ENCODE data around the gene NR0B2. TPM values are rescaled to one million over a fixed set of nuclear protein-coding genes. Genes with fewer than 3 reads are reported as not detected.

The NR0B2 gene
- total and polyA plus RNA-seq, 2 of the 13 experiments (the other 11 are each of a cell fraction or from before 2014, with no cell fraction given): 72.5 to 133 TPM

DNA sequence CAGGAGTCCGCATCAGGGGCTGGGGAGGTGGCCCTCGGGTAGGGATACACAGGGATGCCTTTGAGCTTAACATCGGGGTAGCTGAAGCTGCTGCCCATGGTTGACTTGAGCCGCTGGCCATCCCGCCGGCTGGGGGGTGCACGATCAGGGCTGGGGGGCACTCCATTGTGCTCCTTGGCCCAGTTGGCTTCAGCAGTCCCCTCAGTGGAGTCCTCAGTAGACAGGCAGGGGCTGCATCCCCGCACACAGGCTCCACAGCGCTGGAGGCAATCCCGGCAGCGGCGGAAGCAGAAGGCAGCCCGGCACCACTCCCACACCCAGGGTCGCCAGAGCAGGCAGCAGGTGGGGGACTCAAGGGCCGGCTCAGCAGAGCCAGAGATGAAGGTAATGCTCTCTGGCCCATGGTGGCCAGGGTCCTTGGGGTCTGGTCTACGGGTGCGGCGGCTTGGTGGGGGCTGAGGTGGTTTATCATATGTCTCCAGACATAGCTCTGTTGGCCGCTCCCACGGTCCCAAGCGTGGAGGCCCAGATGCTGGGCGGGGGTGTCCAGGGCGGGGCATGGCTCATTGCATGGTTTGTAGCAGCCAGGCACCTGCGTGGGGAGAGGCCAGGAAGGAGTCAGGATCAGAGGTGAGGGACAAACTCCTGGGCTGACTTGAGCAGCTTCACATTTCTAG lies 38.2 kb upstream of the NR0B2 start:
- TF ChIP-seq STAT6 (CRISPR knock-in tag; IDR thresholded peaks at IDR 0.05; ENCODE audit: borderline replicate concordance) (no peak), ZFAT (CRISPR knock-in tag; conservative IDR thresholded peaks at IDR 0.05) (no peak), MAFK (conservative IDR thresholded peaks at IDR 0.05 in 1 of 2, IDR thresholded peaks at IDR 0.05 in 1 of 2; ENCODE audit: low read length in 2 of 2) (no peak), GATAD2A (CRISPR knock-in tag; IDR thresholded peaks at IDR 0.05) (no peak), NPAS2 (CRISPR knock-in tag; IDR thresholded peaks at IDR 0.05; ENCODE audit: borderline replicate concordance) (no peak)
- TF ChIP-seq, protein P1, sequence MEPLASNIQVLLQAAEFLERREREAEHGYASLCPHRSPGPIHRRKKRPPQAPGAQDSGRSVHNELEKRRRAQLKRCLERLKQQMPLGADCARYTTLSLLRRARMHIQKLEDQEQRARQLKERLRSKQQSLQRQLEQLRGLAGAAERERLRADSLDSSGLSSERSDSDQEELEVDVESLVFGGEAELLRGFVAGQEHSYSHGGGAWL (CRISPR knock-in tag; IDR thresholded peaks at IDR 0.05): no peak
- TF ChIP-seq, protein P2, sequence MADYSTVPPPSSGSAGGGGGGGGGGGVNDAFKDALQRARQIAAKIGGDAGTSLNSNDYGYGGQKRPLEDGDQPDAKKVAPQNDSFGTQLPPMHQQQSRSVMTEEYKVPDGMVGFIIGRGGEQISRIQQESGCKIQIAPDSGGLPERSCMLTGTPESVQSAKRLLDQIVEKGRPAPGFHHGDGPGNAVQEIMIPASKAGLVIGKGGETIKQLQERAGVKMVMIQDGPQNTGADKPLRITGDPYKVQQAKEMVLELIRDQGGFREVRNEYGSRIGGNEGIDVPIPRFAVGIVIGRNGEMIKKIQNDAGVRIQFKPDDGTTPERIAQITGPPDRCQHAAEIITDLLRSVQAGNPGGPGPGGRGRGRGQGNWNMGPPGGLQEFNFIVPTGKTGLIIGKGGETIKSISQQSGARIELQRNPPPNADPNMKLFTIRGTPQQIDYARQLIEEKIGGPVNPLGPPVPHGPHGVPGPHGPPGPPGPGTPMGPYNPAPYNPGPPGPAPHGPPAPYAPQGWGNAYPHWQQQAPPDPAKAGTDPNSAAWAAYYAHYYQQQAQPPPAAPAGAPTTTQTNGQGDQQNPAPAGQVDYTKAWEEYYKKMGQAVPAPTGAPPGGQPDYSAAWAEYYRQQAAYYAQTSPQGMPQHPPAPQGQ (CRISPR knock-in tag; IDR thresholded peaks at IDR 0.05; ENCODE audit: borderline replicate concordance): no peak
- intact Hi-C loops (cut with micrococcal nuclease; ENCODE audit: unreplicated experiment): no loop called here
- no peak overlapping the region for H3K9ac ChIP-seq (ENCODE audit: insufficient read depth, low read depth, low read length)

More for the DNA sequence above, 38.2 kb upstream of the NR0B2 start:
- WGBS (ENCODE audit: low lambda C conversion rate): 96% methylated on average over 5 of the region's 24 CpGs
- FAIRE-seq: no peak
- H3K4me1 ChIP-seq (ENCODE audit: insufficient read depth, low read length): peaks cover 44% of the 10 kb centered on the region
- no peaks in the 10 kb centered on the region; a peak in 2 of 5 replicates for H3K36me3 ChIP-seq (replicated peaks in 1 of 2; ENCODE audit: control insufficient read depth in 1 of 2, insufficient read depth in 2 of 2, low read length in 2 of 2)
- H3K4me2 ChIP-seq (ENCODE audit: low read depth, low read length): no peak overlapping the region
- POLR2A ChIA-PET: no interaction called here
- H3K27me3 ChIP-seq (ENCODE audit: control insufficient read depth in 1 of 2, insufficient read depth in 2 of 2, low read length in 2 of 2): no peaks in the 10 kb centered on the region
- H3K79me2 ChIP-seq (ENCODE audit: insufficient read depth, low read length): no peaks in the 10 kb centered on the region
- H3K4me3 ChIP-seq (replicated peaks in 1 of 3; ENCODE audit: insufficient read depth in 1 of 3, low read depth in 2 of 3, low read length in 3 of 3): no peak overlapping the region
- no TSS peak for BruUV-seq (replicated peaks)
- CTCF ChIA-PET (ENCODE audit: low intra/inter-chr PET ratio, low total read pairs): no interaction called here
- no peaks in the 10 kb centered on the region for H3K9me3 ChIP-seq (ENCODE audit: low read length)
- H3K27ac ChIP-seq (ENCODE audit: extremely low read length, insufficient read depth, low read length): no peak overlapping the region
- H4K20me1 ChIP-seq (ENCODE audit: insufficient read depth, low read length): no peaks in the 10 kb centered on the region
- no peak overlapping the region for H2AFZ ChIP-seq (ENCODE audit: low read length)
- DNase-seq (ENCODE audit: low spot score): no peak
- ATAC-seq: no peak
- in situ Hi-C loops (cut with HindIII; ENCODE audit: extremely low pct_ligation_motif_present, low pct_unique_long_range_greater_than_20kb): no loop called here

Data from HepG2 (cell line).